GM18868 (cell line): ENCODE measurements around the gene ARL3.
A peak's percentile ranks its signal among the peaks of the same experiment; 100 is the strongest.
"Not testable (repeated sequence)": the region's sequence is repeated elsewhere in the genome, so short reads cannot be mapped to it uniquely, and the experiment has no call there.

ENCODE experiments used
- ATAC-seq: cut with Tn5 transposase; IDR thresholded peaks from one replicate; pipeline ENCODE4 v1.9.1; 2021; ENCODE audit warnings: mild to moderate bottlenecking, moderate library complexity; ENCODE audit not compliant: unreplicated experiment

The ARL3 gene, protein sequence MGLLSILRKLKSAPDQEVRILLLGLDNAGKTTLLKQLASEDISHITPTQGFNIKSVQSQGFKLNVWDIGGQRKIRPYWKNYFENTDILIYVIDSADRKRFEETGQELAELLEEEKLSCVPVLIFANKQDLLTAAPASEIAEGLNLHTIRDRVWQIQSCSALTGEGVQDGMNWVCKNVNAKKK

DNA sequence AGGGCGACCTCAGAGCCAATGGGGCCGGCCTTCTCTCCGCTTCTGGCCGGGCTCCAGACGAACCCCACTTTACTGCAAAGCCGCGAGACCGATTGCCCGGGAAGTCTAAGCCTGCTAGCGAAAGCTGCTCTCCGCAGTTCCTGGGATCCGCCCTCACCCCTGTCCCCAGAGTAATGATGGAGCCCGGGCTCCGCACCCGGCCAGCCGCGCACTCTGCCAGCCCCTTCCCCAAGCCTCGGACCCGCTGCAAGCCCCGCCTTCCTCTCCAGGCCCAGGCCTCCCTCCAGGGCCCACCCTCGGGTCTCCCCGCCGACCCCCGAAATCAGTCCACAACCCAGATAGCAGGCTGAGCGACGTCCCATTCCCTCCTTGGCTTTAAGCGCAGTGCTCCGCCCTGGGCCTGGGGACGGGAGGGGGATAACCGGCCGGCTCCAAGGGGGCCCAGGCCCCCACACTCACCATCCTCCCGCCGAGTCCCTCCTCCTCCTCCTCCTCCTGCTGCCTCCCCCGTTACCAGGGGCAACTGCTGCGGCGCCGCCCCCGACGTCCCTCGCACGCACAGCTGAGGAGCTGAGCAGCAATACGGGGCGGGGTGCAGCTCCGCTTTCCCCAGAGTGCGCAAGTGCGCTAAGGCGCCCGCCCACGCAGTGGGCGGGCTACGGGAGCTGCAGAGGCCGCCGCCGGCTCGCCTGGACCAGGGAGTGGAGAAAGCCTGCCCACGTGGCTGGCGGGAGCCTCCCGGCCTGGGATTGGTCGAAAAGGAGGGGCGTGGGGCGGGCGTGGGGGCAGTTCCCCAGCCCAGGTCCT, at the start of gene ARL3:
Gene ARL3 (minus strand): TSS at position 584 of the 807 bp plus-strand sequence. CDS start 122 bp downstream, at position 462.
- peak; percentile 82 for ATAC-seq

DNA sequence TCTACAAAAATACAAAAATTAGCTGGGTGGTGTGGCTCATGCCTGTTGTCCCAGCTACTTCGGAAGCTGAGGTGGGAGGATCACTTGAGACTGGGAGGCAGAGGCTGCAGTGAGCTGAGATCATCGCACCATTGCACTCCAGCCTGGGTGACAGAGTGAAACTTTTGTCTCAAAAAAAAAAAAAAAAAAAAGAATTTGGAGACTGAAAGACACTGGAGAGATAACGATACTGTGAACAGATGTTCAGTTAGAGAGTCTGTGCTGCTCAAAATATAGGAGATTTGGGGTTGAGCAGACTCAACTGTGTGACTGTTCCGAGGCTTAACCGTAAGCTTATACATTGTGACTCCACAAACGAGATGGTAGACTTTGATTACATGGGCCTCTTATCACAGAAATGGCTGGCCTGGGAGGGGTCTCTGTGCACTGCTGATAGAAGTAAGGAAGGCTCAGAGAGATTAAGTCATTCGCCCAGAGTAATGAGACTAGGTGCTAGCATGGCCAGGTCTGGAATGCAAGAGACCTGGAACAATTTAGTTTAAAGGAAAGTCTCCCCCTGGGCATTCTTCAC, 48.9 kb upstream of the ARL3 start:
- ATAC-seq = no peak

DNA sequence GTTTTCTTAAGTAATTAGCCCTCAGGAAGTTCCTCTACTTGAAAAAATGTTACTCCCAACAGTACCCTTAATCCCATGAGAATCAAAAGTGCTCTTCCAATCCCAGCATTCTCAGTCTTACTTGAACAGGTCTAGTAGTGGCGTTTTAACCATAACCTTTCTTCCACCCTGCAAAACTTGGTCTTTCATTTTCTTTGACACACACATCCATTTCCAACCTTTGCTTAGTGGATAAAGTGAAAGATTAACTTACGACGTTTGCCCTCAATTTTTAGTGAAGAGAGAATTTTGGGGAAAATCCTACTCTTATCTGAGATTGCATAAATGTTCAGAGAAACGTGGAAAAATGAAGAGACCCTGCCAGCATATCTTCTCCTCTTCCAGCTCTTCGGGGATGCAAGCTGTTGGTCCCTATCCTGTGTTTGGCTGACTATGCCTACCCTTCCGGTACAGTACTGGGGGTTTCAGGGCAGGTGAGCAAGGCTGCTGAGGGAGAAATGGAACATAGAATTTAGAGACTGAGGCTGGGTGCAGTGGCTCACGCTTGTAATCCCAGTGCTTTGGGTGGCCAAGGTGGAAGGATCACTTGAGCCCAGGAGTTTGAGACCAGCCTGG, 48.3 kb upstream of the ARL3 start:
- ATAC-seq = no peak

DNA sequence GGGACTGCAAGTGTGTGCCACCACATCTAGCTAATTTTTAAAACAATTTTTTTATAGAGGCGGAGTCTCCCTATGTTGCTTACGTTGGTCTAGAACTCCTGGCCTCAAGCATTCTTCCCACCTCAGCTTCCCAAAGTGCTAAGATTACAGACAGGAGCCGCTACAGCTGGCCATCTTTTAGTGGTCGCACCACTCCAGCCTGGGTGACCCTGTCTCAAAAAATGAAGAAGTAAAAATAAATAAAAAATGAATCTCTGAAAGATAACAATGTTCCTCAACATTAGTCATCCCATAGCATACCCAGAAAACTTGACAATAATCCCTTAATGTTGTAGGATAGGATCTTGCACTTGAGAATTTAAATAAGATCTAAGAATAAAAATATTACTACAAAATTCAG, 47.8 kb upstream of the ARL3 start:
- no peak for ATAC-seq

DNA sequence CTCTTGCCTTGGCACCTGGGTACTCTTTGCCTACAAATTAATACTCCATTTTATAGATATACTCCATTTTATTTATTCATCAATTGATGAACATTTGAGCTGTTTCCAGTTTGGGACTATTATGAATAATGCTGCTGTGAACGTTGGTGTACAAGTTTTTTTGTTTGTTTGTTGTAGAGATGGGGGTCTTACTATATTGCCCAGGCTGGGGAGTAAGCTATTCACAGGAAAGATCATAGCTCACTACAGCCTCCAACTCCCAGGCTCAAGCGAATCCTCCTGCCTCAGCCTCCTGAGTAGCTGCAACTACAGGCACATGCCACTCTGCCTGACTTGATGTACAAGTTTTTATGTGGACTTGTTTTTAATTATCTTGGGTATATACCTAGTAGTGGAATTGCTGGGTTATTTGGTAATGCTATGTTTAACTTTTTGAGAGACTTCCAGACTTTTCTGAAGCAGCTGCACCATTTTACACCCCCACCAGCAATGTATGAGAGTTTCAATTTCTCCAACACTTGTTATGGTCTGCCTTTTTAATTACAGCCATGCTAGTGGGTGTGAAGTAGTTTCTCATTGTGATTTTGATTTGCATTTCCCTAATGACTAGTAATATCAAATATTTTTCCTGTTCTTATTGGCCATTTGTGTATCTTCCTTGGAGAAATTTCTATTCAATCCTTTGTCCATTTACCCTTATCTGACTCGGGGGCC, 45.5 kb upstream of the ARL3 start:
- ATAC-seq = no peak

DNA sequence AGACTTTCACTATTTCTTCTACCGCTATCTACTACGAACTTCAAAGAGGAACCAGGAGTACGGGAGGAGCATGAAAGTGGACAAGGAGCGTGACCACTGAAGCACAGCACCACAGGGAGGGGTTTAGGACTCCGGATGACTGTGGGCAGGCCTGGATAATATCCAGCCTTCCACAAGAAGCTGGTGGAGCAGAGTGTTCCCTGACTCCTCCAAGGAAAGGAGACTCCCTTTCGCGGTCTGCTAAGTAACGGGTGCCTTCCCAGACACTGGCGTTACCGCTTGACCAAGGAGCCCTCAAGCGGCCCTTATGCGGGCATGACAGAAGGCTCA, 44.7 kb upstream of the ARL3 start:
- ATAC-seq = not testable (repeated sequence)

DNA sequence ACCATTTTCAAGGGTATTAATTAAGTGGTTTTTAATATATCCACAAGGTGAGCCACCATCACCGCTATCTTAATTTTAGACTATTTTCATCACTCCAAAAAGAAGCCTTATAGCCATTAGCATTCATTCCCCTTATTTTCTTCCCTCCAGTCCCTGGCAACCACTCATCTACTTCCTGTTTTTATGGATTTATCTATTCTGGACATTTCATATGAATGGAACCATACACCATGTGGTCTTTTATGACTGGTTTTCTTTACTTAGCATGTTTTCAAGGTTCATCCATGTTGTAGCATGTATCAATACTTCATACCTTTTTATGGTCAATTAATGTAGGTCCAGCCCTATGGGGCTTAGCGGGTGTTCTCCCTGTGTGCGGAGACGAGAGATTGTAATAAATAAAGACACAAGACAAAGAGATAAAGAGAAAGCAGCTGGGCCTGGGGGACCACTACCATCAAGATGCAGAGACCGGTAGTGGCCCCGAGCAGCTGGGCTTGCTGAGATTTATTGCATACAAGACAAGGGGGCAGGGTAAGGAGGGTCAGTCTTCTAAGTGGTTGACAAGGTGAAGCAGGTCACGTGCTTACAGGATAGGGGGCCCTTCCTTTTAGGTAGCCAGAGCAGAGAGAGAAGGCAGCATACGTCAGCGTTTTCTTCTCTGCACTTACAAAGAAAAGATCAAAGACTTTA, 44.2 kb upstream of the ARL3 start:
- no peak for ATAC-seq

DNA sequence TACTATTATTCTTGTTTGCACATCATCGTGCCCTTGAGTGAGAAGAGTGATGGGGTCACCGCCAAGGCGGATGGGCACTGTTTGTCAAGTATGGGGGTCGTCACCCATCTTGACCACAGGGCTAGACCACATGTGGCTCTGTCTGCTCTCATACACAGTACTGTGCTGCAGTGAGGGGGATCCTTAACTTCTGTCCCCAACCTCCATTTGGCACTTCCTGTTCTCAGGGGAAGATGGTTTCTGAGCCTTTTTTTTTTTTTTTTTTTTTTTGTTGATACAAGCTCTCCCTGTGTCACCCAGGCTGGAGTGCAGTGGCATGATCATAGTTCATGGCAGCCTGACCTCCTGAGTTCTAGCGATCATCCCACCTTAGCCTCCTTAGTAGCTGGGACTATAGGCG, 43.1 kb upstream of the ARL3 start:
- no peak for ATAC-seq

DNA sequence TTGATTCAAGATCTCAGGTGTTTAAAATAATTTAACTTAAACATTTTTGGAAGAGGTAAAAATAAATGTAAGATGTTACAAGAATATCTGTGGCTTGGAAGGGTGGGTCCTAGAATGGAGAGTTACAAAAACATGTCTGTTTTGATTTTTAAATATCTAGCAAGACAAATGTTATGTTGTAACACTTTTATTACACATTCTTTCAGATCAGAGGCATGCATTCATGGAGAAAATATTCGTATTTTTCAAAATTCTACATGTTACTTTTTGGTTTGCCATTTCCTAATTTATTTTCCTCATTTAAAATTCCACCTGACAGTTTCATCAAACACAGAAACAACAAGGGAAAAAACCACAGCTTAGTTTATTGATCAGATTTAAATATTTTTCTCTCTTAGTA, 39.5 kb upstream of the ARL3 start:
- no peak for ATAC-seq

DNA sequence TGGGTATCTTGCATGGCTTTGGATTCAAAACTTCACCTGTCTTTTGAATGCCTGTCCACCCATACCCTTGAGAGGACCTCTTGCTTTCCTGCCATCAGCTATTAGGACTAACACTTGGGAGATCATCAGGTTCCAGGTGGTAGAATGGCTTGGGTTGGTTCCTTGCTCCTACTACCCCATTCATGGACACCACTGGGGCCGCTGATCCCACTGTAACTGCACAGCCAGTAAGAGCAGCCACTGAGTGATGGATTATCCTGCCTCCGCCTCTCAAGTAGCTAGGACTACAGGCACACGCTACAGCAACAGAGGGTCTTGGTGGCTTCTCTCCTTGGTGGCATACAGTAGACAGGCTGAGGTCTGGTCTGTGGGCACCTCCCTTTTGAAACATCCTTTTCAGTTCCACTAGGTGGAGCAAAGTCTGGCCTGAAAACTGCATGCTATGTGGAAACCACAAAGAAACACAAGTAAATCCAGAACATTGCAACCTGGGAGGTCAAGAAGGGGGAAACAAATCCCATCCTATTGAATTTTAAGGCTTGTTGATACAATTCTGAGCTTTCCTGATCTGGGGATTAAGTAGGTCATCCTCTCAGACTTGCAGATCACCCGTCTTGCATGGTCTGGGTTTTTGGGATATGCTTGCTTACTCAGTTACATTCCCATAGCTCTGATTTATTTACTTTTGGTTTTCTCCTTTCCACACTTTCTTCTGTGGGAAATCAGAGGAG, 38.9 kb upstream of the ARL3 start:
- ATAC-seq = no peak

DNA sequence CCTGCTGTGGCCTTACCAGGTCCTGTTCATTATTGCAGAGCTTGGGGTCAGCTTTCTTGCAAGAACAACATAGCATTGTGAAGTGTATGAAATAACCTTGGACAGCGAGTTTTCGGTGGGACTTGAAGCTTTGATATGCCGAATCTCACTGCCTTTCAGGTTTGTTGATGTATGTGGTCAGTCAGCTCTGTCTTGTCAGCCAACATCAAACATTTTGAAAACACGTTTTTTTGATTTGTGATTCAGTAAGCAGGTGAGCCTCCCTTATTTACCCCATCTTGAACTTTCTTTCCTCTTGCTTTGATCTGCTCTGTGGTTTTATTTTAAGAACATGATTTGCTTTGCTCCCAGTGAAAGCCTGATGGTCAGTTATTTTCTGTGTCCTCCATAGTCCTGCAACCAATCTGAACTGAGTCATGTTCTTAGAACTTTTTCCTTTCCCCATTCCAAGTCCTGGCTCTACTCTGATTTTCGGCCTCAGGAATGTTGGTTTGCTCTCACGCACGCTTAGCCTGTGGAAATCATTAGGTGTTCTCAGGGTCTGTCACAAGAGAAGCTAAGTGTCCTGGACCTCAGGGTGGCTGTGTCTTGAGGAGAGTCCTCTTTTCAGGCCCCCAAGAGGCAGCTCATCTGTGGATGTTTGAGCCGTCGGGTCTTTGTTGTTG, 38.2 kb upstream of the ARL3 start:
- ATAC-seq = no peak

DNA sequence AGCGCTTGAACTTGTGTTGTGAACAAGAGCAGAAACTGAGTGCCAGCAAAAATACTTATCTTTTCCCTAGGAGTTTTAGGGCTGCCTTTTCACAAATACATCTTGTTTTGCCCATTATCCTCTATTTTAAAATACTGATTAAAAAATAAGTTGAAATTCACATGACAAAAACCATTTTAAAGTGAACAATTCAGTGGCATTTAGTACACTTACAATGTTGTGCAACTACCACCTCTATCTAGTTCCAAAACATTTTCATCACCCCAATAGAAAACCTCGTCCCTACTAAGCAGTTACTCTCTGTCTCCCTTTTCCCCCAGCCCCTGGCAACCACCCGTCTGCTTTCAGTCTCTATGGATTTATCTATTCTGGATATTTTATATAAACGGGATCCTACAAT, 31.0 kb upstream of the ARL3 start:
- no peak for ATAC-seq

DNA sequence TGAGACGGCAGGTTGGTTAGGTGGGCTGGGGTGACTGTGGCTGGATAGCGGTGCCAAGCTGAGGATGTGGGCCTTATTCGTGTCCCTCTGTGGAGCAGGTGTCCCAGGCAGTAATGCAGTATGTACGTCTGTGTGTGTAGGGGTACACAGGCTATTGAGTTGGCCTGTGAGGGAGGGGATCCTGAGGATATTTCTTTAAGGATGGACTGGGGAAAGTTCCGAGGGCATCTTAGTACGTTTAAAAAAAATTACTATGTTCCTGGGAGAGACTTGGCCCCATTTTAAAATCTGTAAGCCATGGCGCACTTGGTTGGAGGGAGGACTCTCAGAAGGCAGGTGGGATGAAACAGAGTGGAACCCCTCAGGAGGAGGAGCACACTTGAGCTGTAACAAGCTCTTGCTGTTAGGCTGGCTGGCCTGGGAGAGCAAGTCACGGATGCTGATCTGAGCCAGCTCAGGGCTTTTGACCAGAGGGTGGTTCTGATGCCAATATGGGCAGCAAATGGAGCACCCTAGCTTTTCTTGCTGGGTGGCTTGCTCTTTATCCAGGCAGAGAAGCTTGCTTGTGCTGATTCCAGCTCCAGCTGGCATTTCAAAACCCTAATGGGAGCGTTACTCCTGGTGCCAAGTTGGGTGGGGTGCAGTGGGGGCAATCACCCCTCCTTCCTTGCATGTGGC, 30.3 kb upstream of the ARL3 start:
- peak; percentile 7 for ATAC-seq

DNA sequence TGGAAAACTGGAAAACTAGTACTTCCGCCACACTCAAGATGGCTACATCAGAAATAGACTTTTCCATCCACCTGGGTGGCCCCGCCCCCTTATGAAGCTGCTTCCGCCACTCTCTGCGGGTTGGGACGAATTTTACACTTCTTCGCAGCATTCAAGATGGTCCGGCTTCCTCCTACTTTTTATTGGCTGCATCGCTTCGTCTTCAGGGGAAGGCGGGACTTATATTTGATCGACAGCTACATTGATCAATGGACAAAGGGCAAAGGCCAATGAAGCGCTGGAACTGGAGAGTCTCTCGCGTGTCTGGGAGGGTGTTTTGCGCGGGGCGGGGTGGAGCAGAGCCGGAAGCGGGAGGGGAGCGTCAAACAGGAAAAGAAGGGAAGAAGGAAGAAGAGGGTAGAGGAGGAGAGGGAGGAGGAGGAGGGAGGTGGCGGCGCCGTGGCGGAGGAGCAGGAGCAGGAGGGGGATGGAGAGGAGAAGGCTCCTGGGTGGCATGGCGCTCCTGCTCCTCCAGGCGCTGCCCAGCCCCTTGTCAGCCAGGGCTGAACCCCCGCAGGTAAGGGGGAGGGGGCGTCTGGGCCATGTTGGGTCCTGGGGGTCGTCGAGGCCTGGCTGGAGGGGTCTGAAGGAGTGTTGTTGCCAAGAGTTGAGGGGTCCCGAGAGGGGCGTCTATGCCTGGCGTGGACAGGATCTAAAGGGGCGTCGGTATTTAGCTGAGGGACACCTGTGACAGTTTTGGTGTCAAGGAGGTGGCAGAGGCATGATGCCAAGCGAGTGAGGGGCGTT, 29.6 kb upstream of the ARL3 start, which contains the start of gene WBP1L:
Gene WBP1L (plus strand): TSS at position 361 of the 786 bp plus-strand sequence. CDS start 106 bp downstream, at position 467.
- peak; percentile 97 for ATAC-seq

DNA sequence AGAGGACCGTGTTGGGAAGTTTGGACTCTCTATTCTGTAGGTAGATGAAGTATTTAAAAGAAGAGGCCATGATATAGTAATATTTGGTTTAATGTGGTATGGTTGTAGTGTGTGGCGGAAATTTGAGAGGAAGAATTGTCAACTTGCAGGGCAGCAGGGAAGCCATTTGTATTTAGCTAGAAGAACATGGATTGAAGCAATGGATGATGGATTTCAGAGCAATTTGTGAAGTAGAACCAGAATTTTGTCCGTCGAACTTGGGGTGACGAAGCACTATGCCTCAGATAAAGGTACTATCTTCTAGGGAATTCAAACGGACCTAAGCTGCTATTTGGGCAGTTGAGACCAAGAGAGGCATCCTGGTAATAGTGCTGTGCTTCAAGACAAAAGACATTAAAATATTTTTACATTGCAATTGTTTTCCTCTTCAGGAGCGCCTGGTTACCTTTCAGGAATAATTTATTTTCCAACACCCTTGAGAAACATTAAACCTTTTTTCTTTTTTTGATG, 28.9 kb upstream of the ARL3 start:
- no peak for ATAC-seq

DNA sequence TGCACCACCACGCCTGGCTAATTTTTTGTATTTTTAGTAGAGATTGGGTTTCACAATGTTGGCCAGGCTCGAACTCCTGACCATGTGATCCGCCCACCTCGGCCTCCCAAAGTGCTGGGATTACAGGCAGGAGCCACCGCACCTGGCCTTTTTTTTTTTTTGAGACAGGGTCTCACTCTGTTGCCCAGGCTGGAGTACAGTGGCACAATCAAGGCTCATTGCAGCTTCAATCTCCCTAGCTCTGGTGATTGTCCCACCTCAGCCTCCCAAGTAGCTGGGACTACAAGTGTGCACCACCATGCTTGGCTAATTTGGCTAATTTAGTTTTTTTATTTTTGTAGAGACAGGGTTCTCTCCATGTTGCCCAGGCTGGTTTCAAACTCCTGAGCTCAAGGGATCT, 28.1 kb upstream of the ARL3 start:
- not testable (repeated sequence) for ATAC-seq

DNA sequence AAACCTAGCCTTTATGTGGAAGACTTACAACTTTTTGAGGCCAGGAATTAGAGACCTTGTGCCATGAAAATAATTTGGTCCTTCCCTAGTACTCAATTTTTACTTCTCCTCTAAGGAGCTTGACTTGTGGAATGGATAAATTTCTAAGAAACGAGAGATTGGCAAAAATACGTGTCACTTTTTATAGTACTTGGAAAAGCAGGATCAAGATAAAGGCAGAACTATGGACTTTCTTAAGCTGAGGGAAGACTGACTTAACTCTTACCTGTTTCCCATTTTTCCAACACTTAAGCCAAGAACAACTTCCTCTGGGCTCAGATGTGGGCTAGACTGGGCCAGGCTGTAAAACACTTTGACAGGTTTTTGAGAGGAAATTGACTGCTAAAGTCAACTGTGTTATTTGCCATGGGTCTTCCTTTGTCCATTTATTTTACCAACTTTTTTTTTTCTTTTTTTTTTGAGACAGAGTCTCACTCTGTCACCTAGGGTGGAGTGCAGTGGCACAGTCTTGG, 27.6 kb upstream of the ARL3 start:
- ATAC-seq = no peak

DNA sequence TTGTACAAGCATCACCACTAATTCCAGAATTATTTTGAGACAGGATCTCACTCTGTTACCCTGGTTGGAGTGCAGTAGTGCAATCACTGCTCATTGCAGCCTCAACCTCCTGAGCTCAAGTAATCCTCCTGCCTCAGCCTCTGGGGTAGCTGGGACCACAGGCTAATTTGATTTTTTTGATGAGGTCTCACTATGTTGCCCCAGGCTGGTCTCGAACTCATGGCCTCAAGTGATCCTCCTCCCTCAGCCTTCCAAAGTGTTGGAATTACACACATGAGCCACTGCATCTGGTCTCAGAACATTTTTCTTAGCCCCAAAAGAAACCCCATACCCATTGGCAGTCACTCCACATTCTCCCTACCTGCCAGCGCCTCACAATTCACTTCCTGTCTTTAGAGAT, 26.0 kb upstream of the ARL3 start:
- no peak for ATAC-seq
